ENCODE results near the gene SLC13A4. TPM values are rescaled to one million over a fixed set of nuclear protein-coding genes. Genes with fewer than 3 reads are reported as not detected.

Gene SLC13A4
- total RNA-seq, 4 donors from 2014 or later: 0.23 to 1.1 (median 0.49) TPM

GRCh38 chr7:135707570-135707966 is 20.4 kb downstream of the SLC13A4 start:
- intact Hi-C loops (cut with DNase I; ENCODE audit: low total_unique reads): no loop called here
- H3K4me3 ChIP-seq (ENCODE audit: low read depth, poor library complexity, severe bottlenecking): no peak overlapping the region
- TF ChIP-seq, protein P1, sequence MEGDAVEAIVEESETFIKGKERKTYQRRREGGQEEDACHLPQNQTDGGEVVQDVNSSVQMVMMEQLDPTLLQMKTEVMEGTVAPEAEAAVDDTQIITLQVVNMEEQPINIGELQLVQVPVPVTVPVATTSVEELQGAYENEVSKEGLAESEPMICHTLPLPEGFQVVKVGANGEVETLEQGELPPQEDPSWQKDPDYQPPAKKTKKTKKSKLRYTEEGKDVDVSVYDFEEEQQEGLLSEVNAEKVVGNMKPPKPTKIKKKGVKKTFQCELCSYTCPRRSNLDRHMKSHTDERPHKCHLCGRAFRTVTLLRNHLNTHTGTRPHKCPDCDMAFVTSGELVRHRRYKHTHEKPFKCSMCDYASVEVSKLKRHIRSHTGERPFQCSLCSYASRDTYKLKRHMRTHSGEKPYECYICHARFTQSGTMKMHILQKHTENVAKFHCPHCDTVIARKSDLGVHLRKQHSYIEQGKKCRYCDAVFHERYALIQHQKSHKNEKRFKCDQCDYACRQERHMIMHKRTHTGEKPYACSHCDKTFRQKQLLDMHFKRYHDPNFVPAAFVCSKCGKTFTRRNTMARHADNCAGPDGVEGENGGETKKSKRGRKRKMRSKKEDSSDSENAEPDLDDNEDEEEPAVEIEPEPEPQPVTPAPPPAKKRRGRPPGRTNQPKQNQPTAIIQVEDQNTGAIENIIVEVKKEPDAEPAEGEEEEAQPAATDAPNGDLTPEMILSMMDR (IDR thresholded peaks at IDR 0.05): no peak
- no peak for TF ChIP-seq POLR2A (IDR thresholded peaks at IDR 0.05)
- WGBS, 2 donors: 64 to 76% methylated on average over 5 of the region's 5 CpGs
- no peak for DNase-seq (ENCODE audit: low spot score in 2 of 2)

DNA sequence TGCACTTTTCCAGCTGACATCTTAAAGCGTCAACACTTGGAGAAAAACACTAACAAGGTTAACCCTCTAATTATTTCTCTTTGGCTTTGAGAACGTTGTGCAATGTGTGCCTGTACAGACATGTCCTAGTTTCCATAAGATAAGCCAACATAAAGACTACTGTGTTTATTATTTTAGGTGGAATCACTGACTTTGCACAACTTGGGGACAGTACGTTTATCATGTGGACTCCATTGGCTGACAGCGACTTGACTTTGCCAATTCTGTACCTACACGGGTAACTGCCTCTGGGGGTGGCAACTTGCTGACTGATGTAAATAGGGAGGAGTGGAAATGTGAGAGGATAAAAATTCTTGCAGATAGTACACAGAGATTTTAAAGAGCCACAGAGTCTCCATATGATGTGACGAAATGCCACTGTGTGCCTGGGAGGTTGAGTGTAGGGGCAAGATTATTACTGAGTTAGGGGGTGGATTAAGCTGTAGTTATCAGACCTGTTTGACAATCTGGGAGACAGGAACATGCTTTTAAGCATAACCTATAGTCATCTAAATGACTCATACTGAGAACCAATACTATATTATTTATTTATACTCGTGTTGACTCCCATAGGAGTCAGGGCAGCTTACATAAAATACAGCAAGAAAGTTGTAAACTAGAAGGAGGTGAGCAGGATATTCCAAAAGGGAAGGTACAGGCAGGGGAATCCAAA is 21.0 kb downstream of the SLC13A4 start:
- no peak for DNase-seq (ENCODE audit: low spot score in 2 of 2)
- 36 to 51% methylated on average over 7 of the region's 7 CpGs for whole genome bisulfite sequencing, 2 donors
- H3K4me3 ChIP-seq (ENCODE audit: low read depth, poor library complexity, severe bottlenecking): no peak overlapping the region
- no peak for TF ChIP-seq POLR2A (IDR thresholded peaks at IDR 0.05)
- TF ChIP-seq, protein P1 (IDR thresholded peaks at IDR 0.05): no peak
- intact Hi-C loops (cut with DNase I; ENCODE audit: low total_unique reads): no loop called here

- DNase-seq (ENCODE audit: low spot score in 2 of 2): no peak
- WGBS, 2 donors: 74 to 79% methylated on average over 20 of the region's 20 CpGs
- intact Hi-C loops (cut with DNase I; ENCODE audit: low total_unique reads): no loop called here
- H3K4me3 ChIP-seq (ENCODE audit: low read depth, poor library complexity, severe bottlenecking): no peak overlapping the region
- TF ChIP-seq, protein P1 (IDR thresholded peaks at IDR 0.05): no peak
- TF ChIP-seq POLR2A (IDR thresholded peaks at IDR 0.05): no peak
Observed at GRCh38 chr7:135706038-135706742, 21.8 kb downstream of the SLC13A4 start.

GRCh38 chr7:135704698-135705097 is 23.3 kb downstream of the SLC13A4 start:
- TF ChIP-seq, protein P1 (IDR thresholded peaks at IDR 0.05): no peak
- TF ChIP-seq POLR2A (IDR thresholded peaks at IDR 0.05): no peak
- WGBS, 2 donors: 64 to 69% methylated on average over 5 of the region's 5 CpGs
- intact Hi-C loops (cut with DNase I; ENCODE audit: low total_unique reads): no loop called here
- no peak overlapping the region for H3K4me3 ChIP-seq (ENCODE audit: low read depth, poor library complexity, severe bottlenecking)
- DNase-seq (ENCODE audit: low spot score in 2 of 2): no peak

- 72 to 80% methylated on average over 2 of the region's 2 CpGs for WGBS, 2 donors
- H3K4me3 ChIP-seq (ENCODE audit: low read depth, poor library complexity, severe bottlenecking): no peak overlapping the region
- no peak for DNase-seq (ENCODE audit: low spot score in 2 of 2)
- intact Hi-C loops (cut with DNase I; ENCODE audit: low total_unique reads): no loop called here
- no peak for TF ChIP-seq POLR2A (IDR thresholded peaks at IDR 0.05)
- TF ChIP-seq, protein P1 (IDR thresholded peaks at IDR 0.05): no peak
Observed at GRCh38 chr7:135704074-135704473, 23.9 kb downstream of the SLC13A4 start.

All from lower leg skin (tissue), 4 donors.